ENCODE data around the gene MYL9.

GRCh38 chr20:36562724-36563123 is 21.4 kb downstream of the MYL9 start:
- TF ChIP-seq POLR2A (IDR thresholded peaks at IDR 0.05) (no peak), CTCF (IDR thresholded peaks at IDR 0.05) (no peak)

Measured in uterus (tissue), 2 donors.